Gastroesophageal sphincter (tissue), 4 donors: Measurements from ENCODE around the gene AGAP3. TPM values are rescaled to one million over a fixed set of nuclear protein-coding genes. Genes with fewer than 3 reads are reported as not detected.
A peak's percentile ranks its signal among the peaks of the same experiment; 100 is the strongest.

ENCODE experiments used
- ATAC-seq: fragments of 150-250 bp; one replicate; pipeline ENCODE4 v1.9.1; 2016; ENCODE audit warnings: mild to moderate bottlenecking, moderate library complexity
- H3K27ac ChIP-seq, 4 donors: fragments of 200-600 bp; sonication (generic) in 3 of 4; 1 replicate in 3 of 4; 2 replicates in 1 of 4; pipeline ENCODE4 v1.5.1; 2016 to 2019
- H3K27me3 ChIP-seq: fragments of 200-600 bp; sonication (generic); one replicate; pipeline ENCODE4 v1.5.1; 2019
- H3K36me3 ChIP-seq, 2 donors: fragments of 200-600 bp; sonication (generic); one replicate each; pipeline ENCODE4 v1.5.1; 2019; ENCODE audit warnings: control low read depth in 1 of 2
- H3K4me1 ChIP-seq, 3 donors: fragments of 200-600 bp; sonication (generic); 1 replicate in 2 of 3; 2 replicates in 1 of 3; pipeline ENCODE4 v1.5.1; 2016 to 2019; ENCODE audit warnings: control low read depth in 2 of 3
- H3K4me3 ChIP-seq, 2 donors: fragments of 200-600 bp; sonication (generic); one replicate each; pipeline ENCODE4 v1.5.1; 2019; ENCODE audit warnings: mild to moderate bottlenecking in 1 of 2, moderate library complexity in 1 of 2
- H3K9me3 ChIP-seq, 3 donors: fragments of 200-600 bp; sonication (generic); one replicate each; pipeline ENCODE4 v1.5.1; 2017 to 2019; ENCODE audit warnings: control low read depth in 2 of 3
- EP300 ChIP-seq: sonication (generic); formaldehyde crosslinking; IDR thresholded peaks from one replicate; pipeline ENCODE4 v1.6.1; 2017; ENCODE audit warnings: antibody characterized with exemption, mild to moderate bottlenecking
- POLR2A ChIP-seq, 2 donors: fragments of 450-650 bp; IDR thresholded peaks; one replicate each; pipeline ENCODE4 v1.6.1; 2017; ENCODE audit warnings: antibody characterized with exemption in 2 of 2, mild to moderate bottlenecking in 2 of 2, moderate library complexity in 1 of 2
- POLR2AphosphoS5 ChIP-seq: sonication (generic); formaldehyde crosslinking; IDR thresholded peaks from one replicate; pipeline ENCODE4 v1.6.1; 2017; ENCODE audit warnings: antibody characterized with exemption
- WGBS, 2 donors: methylation state at CpG; one replicate each; pipeline ENCODE4 v1.1.5; 2018; ENCODE audit warnings: low coverage in 1 of 2; 5-methylcytosine and 5-hydroxymethylcytosine counted together
- total RNA-seq, 4 donors: library from RNA; depleted of rRNA; stranded (reverse); fragments of >200 nt; gene quantifications; one replicate each; pipeline ENCODE4 v1.1.0, GENCODE V29; 2016
- TF ChIP-seq, protein P1 (sequence below), 4 experiments: fragments of 200-600 bp in 2 of 4; fragments of 450-650 bp in 2 of 4; sonication (generic) in 1 of 4; IDR thresholded peaks; one replicate each; pipeline ENCODE4 v1.5.1; 2017 to 2019; ENCODE audit warnings: antibody characterized with exemption in 4 of 4, mild to moderate bottlenecking in 2 of 4, moderate library complexity in 2 of 4

AGAP3 gene
- total RNA-seq, 4 donors from 2014 or later, result 36.3 to 68.2 (median 55.7) TPM

DNA sequence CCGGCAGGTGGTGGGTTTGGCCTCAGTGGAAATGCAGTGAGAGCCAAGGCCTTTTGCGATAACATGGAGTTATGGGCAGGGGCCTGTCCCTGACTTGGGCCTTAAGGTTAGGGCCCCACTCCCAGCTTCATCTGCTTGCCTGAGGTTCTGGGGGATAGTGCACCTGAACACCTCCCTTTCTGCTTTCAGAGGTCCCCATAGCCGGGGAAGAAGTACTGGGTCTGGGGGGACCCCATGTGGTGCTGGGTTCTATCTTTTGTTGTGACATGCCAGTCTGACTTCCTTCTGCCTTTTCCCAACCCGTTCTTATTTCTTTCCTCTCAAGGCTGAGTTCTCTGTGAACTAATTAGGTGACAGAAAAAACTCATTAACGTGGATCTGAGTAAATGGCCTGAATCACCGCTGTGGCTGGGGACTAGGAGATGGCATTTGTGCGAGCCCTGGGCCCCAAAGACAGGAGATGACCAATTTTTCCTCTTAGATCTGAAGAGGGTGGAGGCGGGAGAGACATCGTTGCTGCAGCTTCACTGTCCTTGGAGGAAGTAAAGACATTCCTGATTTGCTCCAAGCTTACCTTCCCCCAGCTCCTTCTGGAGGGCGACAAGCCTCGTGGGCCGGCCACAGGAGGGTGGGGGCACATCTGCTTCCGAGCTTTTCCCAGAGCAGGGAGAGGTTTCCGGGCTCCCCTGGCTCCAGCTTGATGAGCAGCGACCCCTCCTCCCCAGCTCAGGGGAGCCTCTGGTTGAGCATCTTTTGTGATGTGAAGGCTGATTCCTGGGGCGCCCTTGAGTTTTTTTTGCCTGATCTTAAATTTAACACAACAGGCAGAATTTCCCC, 2.0 kb downstream of the AGAP3 start:
- Histone ChIP-seq H3K27me3 (no peaks in the 10 kb centered on the region), H3K36me3 (peaks cover 0 to 14% of the 10 kb centered on the region in 2 donors), H3K4me1 (peaks cover 11 to 83% (median 51%) of the 10 kb centered on the region in 3 donors), H3K4me3 (peak overlapping the region; percentile 88 to 93), H3K9me3 (no peaks in the 10 kb centered on the region), H3K27ac (peak overlapping the region; percentile 74 to 98 (median 91))
- no peak for ATAC-seq
- WGBS, 2 donors, result 15 to 53% methylated on average over 3 to 11 of the region's 16 CpGs
- TF ChIP-seq, protein P1, sequence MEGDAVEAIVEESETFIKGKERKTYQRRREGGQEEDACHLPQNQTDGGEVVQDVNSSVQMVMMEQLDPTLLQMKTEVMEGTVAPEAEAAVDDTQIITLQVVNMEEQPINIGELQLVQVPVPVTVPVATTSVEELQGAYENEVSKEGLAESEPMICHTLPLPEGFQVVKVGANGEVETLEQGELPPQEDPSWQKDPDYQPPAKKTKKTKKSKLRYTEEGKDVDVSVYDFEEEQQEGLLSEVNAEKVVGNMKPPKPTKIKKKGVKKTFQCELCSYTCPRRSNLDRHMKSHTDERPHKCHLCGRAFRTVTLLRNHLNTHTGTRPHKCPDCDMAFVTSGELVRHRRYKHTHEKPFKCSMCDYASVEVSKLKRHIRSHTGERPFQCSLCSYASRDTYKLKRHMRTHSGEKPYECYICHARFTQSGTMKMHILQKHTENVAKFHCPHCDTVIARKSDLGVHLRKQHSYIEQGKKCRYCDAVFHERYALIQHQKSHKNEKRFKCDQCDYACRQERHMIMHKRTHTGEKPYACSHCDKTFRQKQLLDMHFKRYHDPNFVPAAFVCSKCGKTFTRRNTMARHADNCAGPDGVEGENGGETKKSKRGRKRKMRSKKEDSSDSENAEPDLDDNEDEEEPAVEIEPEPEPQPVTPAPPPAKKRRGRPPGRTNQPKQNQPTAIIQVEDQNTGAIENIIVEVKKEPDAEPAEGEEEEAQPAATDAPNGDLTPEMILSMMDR (IDR thresholded peaks at IDR 0.05), result no peak
- TF ChIP-seq POLR2A (IDR thresholded peaks at IDR 0.05) (no peak), EP300 (no peak), POLR2AphosphoS5 (no peak)

- peaks cover 0 to 14% of the 10 kb centered on the region in 2 donors for H3K36me3 ChIP-seq
- H3K27ac ChIP-seq, result peak overlapping the region; percentile 74 to 98 (median 91)
- no peak for TF ChIP-seq POLR2A (IDR thresholded peaks at IDR 0.05)
- WGBS, 2 donors, result 5 to 6% methylated on average over 9 to 26 of the region's 30 CpGs
- H3K9me3 ChIP-seq, result no peaks in the 10 kb centered on the region
- H3K4me3 ChIP-seq, result peak overlapping the region; percentile 88 to 93
- ATAC-seq, result peak; percentile 51
- H3K4me1 ChIP-seq, result peaks cover 11 to 83% (median 48%) of the 10 kb centered on the region in 3 donors
- H3K27me3 ChIP-seq, result no peaks in the 10 kb centered on the region
Observed at GRCh38 chr7:151088856-151089699, 2.8 kb downstream of the AGAP3 start.

DNA sequence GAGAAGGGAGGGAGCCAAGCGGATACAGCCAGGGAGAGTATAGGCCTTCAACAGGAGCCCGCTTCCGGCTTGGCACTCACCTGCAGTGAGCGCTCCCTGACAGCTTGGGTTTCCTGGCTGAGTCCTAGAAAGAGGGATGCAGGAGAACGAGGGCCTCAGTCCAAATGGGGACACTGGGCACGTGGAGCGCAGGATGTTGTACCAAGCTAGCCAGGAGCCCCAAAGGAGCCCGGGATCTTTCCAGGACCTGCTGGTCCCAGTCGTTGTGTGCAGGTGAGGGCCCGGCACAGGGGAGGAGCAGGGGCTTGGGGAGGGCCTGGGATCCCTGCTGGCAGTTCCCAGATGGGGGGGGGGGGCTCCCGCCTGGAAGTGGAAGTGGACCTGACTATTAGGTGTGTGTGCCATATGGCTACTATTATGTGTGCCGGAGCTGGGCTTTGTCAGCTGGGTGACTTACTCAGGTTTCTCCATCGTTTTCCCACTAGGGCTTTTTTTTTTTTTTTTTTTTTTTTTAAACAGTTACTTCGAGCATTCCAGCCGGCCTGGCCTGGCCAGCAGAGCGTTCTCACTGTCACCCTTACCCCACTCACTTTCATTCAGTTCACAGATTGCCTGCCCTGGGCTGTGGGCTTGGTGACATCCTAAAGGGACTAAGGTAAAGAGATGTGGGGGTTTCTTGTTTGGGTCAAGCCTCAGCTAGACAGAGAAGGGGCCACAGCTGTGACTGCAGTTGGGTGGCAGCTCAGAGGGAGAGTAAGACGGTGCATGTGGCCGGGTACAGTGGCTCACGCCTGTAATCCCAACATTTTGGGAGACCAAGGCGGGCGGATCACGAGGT, 3.8 kb downstream of the AGAP3 start:
- Histone ChIP-seq H3K9me3 (no peaks in the 10 kb centered on the region), H3K4me3 (peak overlapping the region in 1 of 2 donors; percentile 88), H3K27me3 (no peaks in the 10 kb centered on the region), H3K36me3 (peaks cover 0 to 14% of the 10 kb centered on the region in 2 donors), H3K27ac (peak overlapping the region; percentile 74 to 98 (median 91)), H3K4me1 (peaks cover 11 to 89% (median 50%) of the 10 kb centered on the region in 3 donors)
- 40 to 78% methylated on average over 3 to 14 of the region's 22 CpGs for WGBS, 2 donors
- no peak for TF ChIP-seq EP300
- TF ChIP-seq, protein P1 (IDR thresholded peaks at IDR 0.05), result no peak
- TF ChIP-seq POLR2AphosphoS5, result peak; percentile 3
- TF ChIP-seq POLR2A (IDR thresholded peaks at IDR 0.05), result no peak
- no peak for ATAC-seq

GRCh38 chr7:151091003-151091402, 4.7 kb downstream of the AGAP3 start:
- TF ChIP-seq POLR2A (IDR thresholded peaks at IDR 0.05) (no peak), POLR2AphosphoS5 (no peak), EP300 (no peak)
- Histone ChIP-seq H3K4me3 (no peak overlapping the region), H3K36me3 (peaks cover 0 to 14% of the 10 kb centered on the region in 2 donors), H3K4me1 (peaks cover 11 to 88% (median 44%) of the 10 kb centered on the region in 3 donors), H3K9me3 (no peaks in the 10 kb centered on the region), H3K27ac (peak overlapping the region in 3 of 4 donors; percentile 24 to 98 (median 89)), H3K27me3 (no peaks in the 10 kb centered on the region)
- ATAC-seq, result no peak
- WGBS, 2 donors, result 80 to 100% methylated on average over 1 to 3 of the region's 7 CpGs

GRCh38 chr7:151091431-151091830, 5.2 kb downstream of the AGAP3 start:
- no peaks in the 10 kb centered on the region for H3K27me3 ChIP-seq
- H3K27ac ChIP-seq, result peak overlapping the region in 2 of 4 donors; percentile 89 to 98
- peaks cover 0 to 14% of the 10 kb centered on the region in 2 donors for H3K36me3 ChIP-seq
- H3K4me1 ChIP-seq, result peaks cover 11 to 90% (median 44%) of the 10 kb centered on the region in 3 donors
- WGBS, 2 donors, result 0% methylated on average over 2 of the region's 6 CpGs; no CpG with 5 or more reads in 1 of the 2 donors
- ATAC-seq, result no peak
- TF ChIP-seq POLR2A (IDR thresholded peaks at IDR 0.05) (no peak), POLR2AphosphoS5 (no peak)
- TF ChIP-seq, protein P1 (IDR thresholded peaks at IDR 0.05), result peak in 2 of 4 experiments; percentile 8 to 51
- no peaks in the 10 kb centered on the region for H3K9me3 ChIP-seq
- H3K4me3 ChIP-seq, result no peak overlapping the region
